ACC112 (cell line): ENCODE data around the gene KRT6A.

Experiments used
- H2AFZ ChIP-seq: fragments of 200-600 bp; sonication (generic); one replicate; pipeline ENCODE4 v1.6.0; 2017; ENCODE audit warnings: antibody characterized with exemption, low read length; ENCODE audit not compliant: unreplicated experiment
- H3K27ac ChIP-seq: fragments of 200-600 bp; sonication (generic); 2 replicates; pipeline ENCODE4 v1.5.1; 2014; ENCODE audit warnings: low read depth, mild to moderate bottlenecking, antibody characterized with exemption, low read length, moderate library complexity
- H3K27me3 ChIP-seq: fragments of 200-600 bp; sonication (generic); 2 replicates; pipeline ENCODE4 v1.6.1; 2014; ENCODE audit warnings: mild to moderate bottlenecking, antibody characterized with exemption, low read length, moderate library complexity, mixed read lengths; ENCODE audit not compliant: insufficient read depth
- H3K36me3 ChIP-seq: fragments of 200-600 bp; sonication (generic); 2 replicates; pipeline ENCODE4 v1.6.1; 2016; ENCODE audit warnings: mild to moderate bottlenecking, antibody characterized with exemption, low read length, moderate library complexity, mixed read lengths; ENCODE audit not compliant: insufficient read depth
- H3K4me1 ChIP-seq: fragments of 200-600 bp; sonication (generic); one replicate; pipeline ENCODE4 v1.6.1; 2016; ENCODE audit warnings: low read length, mixed read lengths; ENCODE audit not compliant: insufficient read depth, unreplicated experiment, control insufficient read depth
- H3K4me3 ChIP-seq: fragments of 200-600 bp; sonication (generic); 2 replicates; pipeline ENCODE4 v1.5.1; 2014; ENCODE audit warnings: mild to moderate bottlenecking, low read depth, low read length
- H3K79me2 ChIP-seq: fragments of 200-600 bp; sonication (generic); one replicate; pipeline ENCODE4 v1.6.0; 2016; ENCODE audit warnings: low read length; ENCODE audit not compliant: control insufficient read depth, unreplicated experiment, insufficient read depth

KRT6A gene

GRCh38 chr12:52524241-52524897 lies 31.3 kb upstream of the KRT6A start:
- H3K4me3 ChIP-seq = no peak overlapping the region
- no peak overlapping the region for H2AFZ ChIP-seq
- no peaks in the 10 kb centered on the region for H3K79me2 ChIP-seq
- no peaks in the 10 kb centered on the region for H3K4me1 ChIP-seq
- no peaks in the 10 kb centered on the region for H3K27me3 ChIP-seq
- H3K27ac ChIP-seq = no peak overlapping the region
- no peaks in the 10 kb centered on the region for H3K36me3 ChIP-seq

GRCh38 chr12:52523824-52524223 lies 30.8 kb upstream of the KRT6A start:
- Histone ChIP-seq H3K36me3 (no peaks in the 10 kb centered on the region), H3K27ac (no peak overlapping the region), H2AFZ (no peak overlapping the region), H3K4me3 (no peak overlapping the region), H3K4me1 (no peaks in the 10 kb centered on the region), H3K27me3 (no peaks in the 10 kb centered on the region), H3K79me2 (no peaks in the 10 kb centered on the region)

GRCh38 chr12:52522346-52523011 lies 29.4 kb upstream of the KRT6A start:
- Histone ChIP-seq H3K4me3 (no peak overlapping the region), H3K36me3 (no peaks in the 10 kb centered on the region), H3K27ac (no peak overlapping the region), H3K4me1 (no peaks in the 10 kb centered on the region), H2AFZ (no peak overlapping the region), H3K79me2 (no peaks in the 10 kb centered on the region), H3K27me3 (no peaks in the 10 kb centered on the region)

GRCh38 chr12:52521568-52522266 lies 28.7 kb upstream of the KRT6A start:
- H3K36me3 ChIP-seq = no peaks in the 10 kb centered on the region
- no peaks in the 10 kb centered on the region for H3K79me2 ChIP-seq
- H3K27ac ChIP-seq = no peak overlapping the region
- H3K4me3 ChIP-seq = no peak overlapping the region
- no peaks in the 10 kb centered on the region for H3K27me3 ChIP-seq
- no peaks in the 10 kb centered on the region for H3K4me1 ChIP-seq
- no peak overlapping the region for H2AFZ ChIP-seq

- peaks cover under 1% of the 10 kb centered on the region for H3K4me1 ChIP-seq
- no peak overlapping the region for H3K27ac ChIP-seq
- H3K4me3 ChIP-seq = no peak overlapping the region
- no peaks in the 10 kb centered on the region for H3K27me3 ChIP-seq
- no peak overlapping the region for H2AFZ ChIP-seq
- no peaks in the 10 kb centered on the region for H3K79me2 ChIP-seq
- H3K36me3 ChIP-seq = no peaks in the 10 kb centered on the region
Measured at GRCh38 chr12:52521175-52521567, 28.1 kb upstream of the KRT6A start.

GRCh38 chr12:52519826-52520662 lies 27.0 kb upstream of the KRT6A start, which contains the start of gene KRT5:
TSS of gene KRT5 (minus strand) at chr12:52520394. CDS start at chr12:52520296, 98 bp downstream.
- Histone ChIP-seq H3K36me3 (no peaks in the 10 kb centered on the region), H2AFZ (no peak within 1 kb of the TSS), H3K27ac (no peak within 1 kb of the TSS), H3K27me3 (no peaks in the 10 kb centered on the region), H3K4me1 (peaks cover 6% of the 10 kb centered on the region), H3K4me3 (no peak within 1 kb of the TSS), H3K79me2 (no peaks in the 10 kb centered on the region)

GRCh38 chr12:52519387-52519703 lies 26.3 kb upstream of the KRT6A start:
- no peaks in the 10 kb centered on the region for H3K27me3 ChIP-seq
- H3K27ac ChIP-seq = no peak overlapping the region
- no peaks in the 10 kb centered on the region for H3K79me2 ChIP-seq
- no peak overlapping the region for H2AFZ ChIP-seq
- no peaks in the 10 kb centered on the region for H3K36me3 ChIP-seq
- peaks cover 6% of the 10 kb centered on the region for H3K4me1 ChIP-seq
- no peak overlapping the region for H3K4me3 ChIP-seq

GRCh38 chr12:52518574-52519386 lies 25.7 kb upstream of the KRT6A start:
- H3K4me3 ChIP-seq = no peak overlapping the region
- H3K4me1 ChIP-seq = peaks cover 6% of the 10 kb centered on the region
- no peaks in the 10 kb centered on the region for H3K36me3 ChIP-seq
- H3K79me2 ChIP-seq = no peaks in the 10 kb centered on the region
- H2AFZ ChIP-seq = no peak overlapping the region
- H3K27ac ChIP-seq = no peak overlapping the region
- H3K27me3 ChIP-seq = no peaks in the 10 kb centered on the region

- Histone ChIP-seq H3K4me1 (peaks cover 6% of the 10 kb centered on the region), H3K79me2 (no peaks in the 10 kb centered on the region), H3K27me3 (no peaks in the 10 kb centered on the region), H2AFZ (no peak overlapping the region), H3K4me3 (no peak overlapping the region), H3K27ac (no peak overlapping the region), H3K36me3 (no peaks in the 10 kb centered on the region)
Measured at GRCh38 chr12:52517888-52518287, 24.8 kb upstream of the KRT6A start.
